KMS-11 (cell line): Measurements from ENCODE around the gene ABCD1.
"Not testable (repeated sequence)": the region's sequence is repeated elsewhere in the genome, so short reads cannot be mapped to it uniquely, and the experiment has no call there.

Experiments used
- H2AFZ ChIP-seq: fragments of 200-600 bp; sonication (generic); 2 replicates; pipeline ENCODE4 v1.6.1; 2016; ENCODE audit warnings: antibody characterized with exemption, mixed run types, low read depth
- H3K27ac ChIP-seq: fragments of 200-600 bp; sonication (generic); 2 replicates; pipeline ENCODE4 v1.6.1; 2016; ENCODE audit warnings: mild to moderate bottlenecking, mixed run types
- H3K27me3 ChIP-seq: fragments of 200-600 bp; sonication (generic); 2 replicates; pipeline ENCODE4 v1.6.1; 2017; ENCODE audit warnings: mild to moderate bottlenecking, low read depth, mixed run types, moderate library complexity; ENCODE audit not compliant: insufficient read depth
- H3K36me3 ChIP-seq: fragments of 200-600 bp; sonication (generic); 2 replicates; pipeline ENCODE4 v1.6.1; 2017; ENCODE audit warnings: mild to moderate bottlenecking, mixed run types; ENCODE audit not compliant: insufficient read depth
- H3K4me1 ChIP-seq: fragments of 200-600 bp; sonication (generic); 2 replicates; pipeline ENCODE4 v1.6.1; 2016; ENCODE audit warnings: mild to moderate bottlenecking, low read depth, mixed run types; ENCODE audit not compliant: poor library complexity, severe bottlenecking
- H3K4me2 ChIP-seq: fragments of 200-600 bp; sonication (generic); 2 replicates; pipeline ENCODE4 v1.7.0; 2016; ENCODE audit warnings: mild to moderate bottlenecking, mixed run types
- H3K4me3 ChIP-seq: fragments of 200-600 bp; sonication (generic); IDR thresholded peaks from 2 replicates; pipeline ENCODE4 v1.6.1; 2017; ENCODE audit warnings: low read depth, low read length, mixed read lengths; ENCODE audit not compliant: insufficient read depth
- H3K79me2 ChIP-seq: fragments of 200-600 bp; sonication (generic); 2 replicates; pipeline ENCODE4 v1.6.1; 2016; ENCODE audit warnings: low read depth, mixed run types; ENCODE audit not compliant: insufficient read depth
- H3K9ac ChIP-seq: fragments of 200-600 bp; sonication (generic); 2 replicates; pipeline ENCODE4 v1.6.1; 2016; ENCODE audit warnings: mild to moderate bottlenecking, mixed run types
- H4K20me1 ChIP-seq: fragments of 200-600 bp; sonication (generic); 2 replicates; pipeline ENCODE4 v1.6.1; 2016; ENCODE audit warnings: mild to moderate bottlenecking, mixed run types; ENCODE audit not compliant: insufficient read depth
- TF ChIP-seq, protein P1 (sequence below): fragments of 200-600 bp; sonication (generic); conservative IDR thresholded peaks from 2 replicates; pipeline ENCODE4 v1.6.1; 2017; ENCODE audit warnings: low read depth, mild to moderate bottlenecking, antibody characterized with exemption, low read length, moderate library complexity, mixed read lengths

Gene ABCD1

DNA sequence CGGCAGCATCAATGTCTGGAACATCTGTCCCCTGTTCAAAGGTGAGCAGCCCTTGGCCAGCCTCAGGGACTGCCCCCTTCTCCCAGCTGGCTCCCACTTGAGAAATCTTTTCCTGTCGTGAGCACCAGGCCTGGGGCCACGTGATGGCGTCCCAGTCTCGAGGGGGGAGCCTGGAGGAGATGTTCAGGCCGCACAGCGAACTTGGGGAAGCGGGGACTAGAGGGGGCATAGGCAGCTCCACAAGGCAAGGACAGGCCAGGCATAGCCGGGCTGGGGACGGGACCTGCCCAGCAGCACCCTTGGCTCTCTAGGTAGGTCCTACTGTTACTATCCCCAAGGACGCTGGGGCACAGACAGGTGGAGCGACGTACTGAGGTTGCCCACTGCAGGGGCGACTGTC lies 34.2 kb upstream of the ABCD1 start:
- no peak overlapping the region for H3K27ac ChIP-seq

GRCh38 chrX:153691032-153691827 lies 33.4 kb upstream of the ABCD1 start:
- not testable (repeated sequence) for H3K36me3 ChIP-seq, H3K4me3 ChIP-seq, H4K20me1 ChIP-seq, H3K27ac ChIP-seq, H3K79me2 ChIP-seq, H3K4me1 ChIP-seq, H3K9ac ChIP-seq, H3K4me2 ChIP-seq, H3K27me3 ChIP-seq, H2AFZ ChIP-seq

More for the DNA sequence above, 34.2 kb upstream of the ABCD1 start:
- Histone ChIP-seq H3K4me2 (no peak overlapping the region), H3K4me1 (no peaks in the 10 kb centered on the region), H3K4me3 (no peak overlapping the region), H3K27me3 (no peaks in the 10 kb centered on the region), H4K20me1 (no peaks in the 10 kb centered on the region), H3K36me3 (no peaks in the 10 kb centered on the region), H2AFZ (no peak overlapping the region), H3K9ac (no peak overlapping the region), H3K79me2 (no peaks in the 10 kb centered on the region)
- TF ChIP-seq, protein P1, sequence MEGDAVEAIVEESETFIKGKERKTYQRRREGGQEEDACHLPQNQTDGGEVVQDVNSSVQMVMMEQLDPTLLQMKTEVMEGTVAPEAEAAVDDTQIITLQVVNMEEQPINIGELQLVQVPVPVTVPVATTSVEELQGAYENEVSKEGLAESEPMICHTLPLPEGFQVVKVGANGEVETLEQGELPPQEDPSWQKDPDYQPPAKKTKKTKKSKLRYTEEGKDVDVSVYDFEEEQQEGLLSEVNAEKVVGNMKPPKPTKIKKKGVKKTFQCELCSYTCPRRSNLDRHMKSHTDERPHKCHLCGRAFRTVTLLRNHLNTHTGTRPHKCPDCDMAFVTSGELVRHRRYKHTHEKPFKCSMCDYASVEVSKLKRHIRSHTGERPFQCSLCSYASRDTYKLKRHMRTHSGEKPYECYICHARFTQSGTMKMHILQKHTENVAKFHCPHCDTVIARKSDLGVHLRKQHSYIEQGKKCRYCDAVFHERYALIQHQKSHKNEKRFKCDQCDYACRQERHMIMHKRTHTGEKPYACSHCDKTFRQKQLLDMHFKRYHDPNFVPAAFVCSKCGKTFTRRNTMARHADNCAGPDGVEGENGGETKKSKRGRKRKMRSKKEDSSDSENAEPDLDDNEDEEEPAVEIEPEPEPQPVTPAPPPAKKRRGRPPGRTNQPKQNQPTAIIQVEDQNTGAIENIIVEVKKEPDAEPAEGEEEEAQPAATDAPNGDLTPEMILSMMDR = no peak

DNA sequence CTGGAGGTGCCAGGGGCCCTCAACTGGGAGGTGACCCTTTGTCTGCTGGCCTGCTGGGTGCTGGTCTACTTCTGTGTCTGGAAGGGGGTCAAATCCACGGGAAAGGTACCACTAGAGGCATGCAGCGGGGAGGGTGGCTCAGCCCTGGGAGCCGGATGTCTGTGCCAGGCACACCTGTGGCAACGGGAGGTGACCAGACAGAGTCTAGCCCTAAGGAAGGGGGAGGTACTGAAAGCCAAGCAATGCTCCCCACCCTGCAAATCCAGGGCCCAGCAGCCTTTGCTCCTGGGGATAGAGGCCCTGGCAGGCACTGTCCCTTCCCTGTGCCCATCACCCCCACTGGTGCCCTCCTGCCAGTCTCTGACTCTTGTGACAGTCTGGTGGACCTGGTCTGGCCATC lies 32.7 kb upstream of the ABCD1 start:
- Histone ChIP-seq H3K27ac (no peak overlapping the region), H2AFZ (no peak overlapping the region), H3K36me3 (no peaks in the 10 kb centered on the region), H3K4me3 (no peak overlapping the region), H3K4me2 (no peak overlapping the region), H3K79me2 (no peaks in the 10 kb centered on the region), H3K27me3 (no peaks in the 10 kb centered on the region), H4K20me1 (no peaks in the 10 kb centered on the region), H3K4me1 (no peaks in the 10 kb centered on the region), H3K9ac (no peak overlapping the region)
- TF ChIP-seq, protein P1 = no peak

GRCh38 chrX:153692611-153693156 lies 32.0 kb upstream of the ABCD1 start:
- Histone ChIP-seq H3K9ac (no peak overlapping the region), H3K27me3 (no peaks in the 10 kb centered on the region), H3K4me1 (no peaks in the 10 kb centered on the region), H3K36me3 (no peaks in the 10 kb centered on the region), H3K4me2 (no peak overlapping the region), H3K27ac (no peak overlapping the region), H4K20me1 (no peaks in the 10 kb centered on the region), H2AFZ (no peak overlapping the region), H3K4me3 (no peak overlapping the region), H3K79me2 (no peaks in the 10 kb centered on the region)
- TF ChIP-seq, protein P1 = no peak
